Suppressor macrophage treated with lipopolysaccharide for 1 hour (primary cell): ENCODE measurements around the gene HOXA6.

Source experiments
- DNase-seq, 3 donors: peaks; one replicate each; pipeline ENCODE4 v3.0.0-alpha.2; 2020 to 2022

The HOXA6 gene

DNA sequence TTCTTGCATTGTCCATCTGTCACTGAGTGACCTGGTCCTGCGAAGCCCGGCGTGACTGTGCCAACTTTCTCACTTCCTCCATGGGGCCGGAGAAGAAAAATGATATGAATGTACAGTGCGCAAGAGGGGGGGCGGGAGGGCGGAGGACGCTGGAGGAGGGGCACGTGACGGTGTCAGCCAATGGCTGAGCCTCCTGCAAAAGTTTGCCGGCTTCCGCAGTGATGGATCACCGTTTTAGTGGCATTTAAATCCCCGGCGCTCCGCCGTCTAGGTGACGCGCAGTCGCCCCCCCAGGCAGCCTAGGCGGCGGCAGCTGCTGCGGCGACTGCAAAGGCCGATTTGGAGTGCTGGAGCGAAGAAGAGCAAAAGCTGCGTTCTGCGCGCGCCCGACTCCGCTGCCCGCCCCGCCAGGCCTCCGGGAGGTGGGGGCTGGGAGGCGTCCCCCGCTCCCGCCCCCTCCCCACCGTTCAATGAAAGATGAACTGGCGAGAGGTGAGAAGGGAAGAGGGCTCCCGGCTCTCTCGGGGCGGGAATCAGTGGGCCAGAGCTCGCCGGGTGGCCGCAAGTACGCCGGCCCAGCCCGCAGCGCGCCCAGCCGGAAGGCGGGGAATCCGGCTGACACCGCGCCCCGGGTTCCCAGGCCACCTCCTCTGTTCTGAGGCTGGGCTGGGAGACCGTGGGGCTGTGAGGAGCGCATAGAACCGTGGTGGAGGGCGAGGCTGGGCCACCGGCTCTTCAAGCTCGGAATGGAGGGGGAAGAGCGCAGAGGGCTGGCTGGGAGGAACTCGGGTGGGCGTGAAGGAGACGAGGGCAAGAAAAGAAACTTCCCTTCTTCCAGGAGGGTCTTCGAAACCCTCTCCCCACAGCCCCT, 51.4 kb downstream of the HOXA6 start, which contains the start of gene HOXA1:
Gene HOXA1, minus strand, starts transcription at position 104 of the 871 bp plus-strand sequence. Its CDS starts 88 bp downstream, at position 16.
- peak; percentile 92 to 93 (median 93) for DNase-seq
